GM19099 (cell line): ENCODE results near the gene MRPL32.

Source experiments
- POLR2A ChIP-seq: IDR thresholded peaks from 3 replicates; pipeline ENCODE4 v1.6.1; 2011; ENCODE audit warnings: low read depth; ENCODE audit not compliant: insufficient read length; ENCODE audit errors: extremely low read depth

The MRPL32 gene

GRCh38 chr7:42931834-42932651 lies at the start of gene MRPL32, which contains the start of gene PSMA2:
TSS of gene MRPL32 (plus strand) at chr7:42932376. CDS start at chr7:42932387, 11 bp downstream.
TSS of gene PSMA2 (minus strand) at chr7:42932174. CDS start at chr7:42932158, 16 bp downstream.
- TF ChIP-seq POLR2A, result peak; percentile 91

GRCh38 chr7:42883950-42884349 lies 48.2 kb upstream of the MRPL32 start:
- no peak for TF ChIP-seq POLR2A

- TF ChIP-seq POLR2A, result no peak
Observed at GRCh38 chr7:42886129-42886528, 46.0 kb upstream of the MRPL32 start.

- no peak for TF ChIP-seq POLR2A
Observed at GRCh38 chr7:42886893-42887505, 45.2 kb upstream of the MRPL32 start.

- TF ChIP-seq POLR2A, result no peak
Observed at GRCh38 chr7:42893346-42894240, 38.6 kb upstream of the MRPL32 start.

GRCh38 chr7:42900842-42901241 lies 31.3 kb upstream of the MRPL32 start:
- no peak for TF ChIP-seq POLR2A

GRCh38 chr7:42902331-42902730 lies 29.8 kb upstream of the MRPL32 start:
- no peak for TF ChIP-seq POLR2A

- TF ChIP-seq POLR2A, result no peak
Observed at GRCh38 chr7:42906181-42906580, 26.0 kb upstream of the MRPL32 start.

GRCh38 chr7:42907316-42907715 lies 24.9 kb upstream of the MRPL32 start:
- no peak for TF ChIP-seq POLR2A

- no peak for TF ChIP-seq POLR2A
Observed at GRCh38 chr7:42910306-42910705, 21.9 kb upstream of the MRPL32 start.

GRCh38 chr7:42911454-42912447 lies 20.4 kb upstream of the MRPL32 start, which contains the start of gene C7orf25:
TSS of gene C7orf25 (minus strand) at chr7:42912070. CDS start at chr7:42910900, 1,170 bp downstream.
- TF ChIP-seq POLR2A, result peak; percentile 72

- TF ChIP-seq POLR2A, result no peak
Observed at GRCh38 chr7:42913591-42913990, 18.6 kb upstream of the MRPL32 start.

- TF ChIP-seq POLR2A, result no peak
Observed at GRCh38 chr7:42914009-42914408, 18.2 kb upstream of the MRPL32 start.
